Chondrocyte (in vitro differentiated cells): ENCODE measurements around the gene MAP2K3. TPM values are rescaled to one million over a fixed set of nuclear protein-coding genes. Genes with fewer than 3 reads are reported as not detected.

ENCODE experiments used
- DNase-seq: peaks from one replicate; pipeline ENCODE4 v3.0.0; 2021; ENCODE audit warnings: mixed read lengths, low spot score
- H3K27ac Mint-ChIP-seq: one replicate; pipeline ENCODE4 v1.8.0; 2021; ENCODE audit warnings: mild to moderate bottlenecking, moderate library complexity, mixed read lengths; ENCODE audit not compliant: unreplicated experiment
- H3K27me3 Mint-ChIP-seq: 2 replicates; pipeline ENCODE4 v1.8.0; 2021; ENCODE audit warnings: low read depth, mixed read lengths
- H3K36me3 Mint-ChIP-seq: 2 replicates; pipeline ENCODE4 v1.8.0; 2021; ENCODE audit warnings: low read depth, mixed read lengths
- H3K4me1 Mint-ChIP-seq: 2 replicates; pipeline ENCODE4 v1.8.0; 2021; ENCODE audit warnings: low read depth, mild to moderate bottlenecking, mixed read lengths
- H3K4me3 Mint-ChIP-seq: one replicate; pipeline ENCODE4 v1.8.0; 2021; ENCODE audit warnings: mild to moderate bottlenecking, moderate library complexity, mixed read lengths; ENCODE audit not compliant: unreplicated experiment
- H3K9me3 Mint-ChIP-seq: 2 replicates; pipeline ENCODE4 v1.8.0; 2021; ENCODE audit warnings: low read depth, mixed read lengths
- total RNA-seq: library from RNA; stranded (reverse); gene quantifications from 3 replicates; pipeline ENCODE4 v1.2.1, GENCODE V29; 2021
- TF ChIP-seq, protein P1 (sequence below): fragments of 200-600 bp; sonication (generic); IDR thresholded peaks from 2 replicates; pipeline ENCODE4 v1.5.0; 2021; ENCODE audit warnings: antibody characterized with exemption, mild to moderate bottlenecking, moderate library complexity

Gene MAP2K3
- total RNA-seq, 1 donor from 2014 or later: 35.9 TPM

DNA sequence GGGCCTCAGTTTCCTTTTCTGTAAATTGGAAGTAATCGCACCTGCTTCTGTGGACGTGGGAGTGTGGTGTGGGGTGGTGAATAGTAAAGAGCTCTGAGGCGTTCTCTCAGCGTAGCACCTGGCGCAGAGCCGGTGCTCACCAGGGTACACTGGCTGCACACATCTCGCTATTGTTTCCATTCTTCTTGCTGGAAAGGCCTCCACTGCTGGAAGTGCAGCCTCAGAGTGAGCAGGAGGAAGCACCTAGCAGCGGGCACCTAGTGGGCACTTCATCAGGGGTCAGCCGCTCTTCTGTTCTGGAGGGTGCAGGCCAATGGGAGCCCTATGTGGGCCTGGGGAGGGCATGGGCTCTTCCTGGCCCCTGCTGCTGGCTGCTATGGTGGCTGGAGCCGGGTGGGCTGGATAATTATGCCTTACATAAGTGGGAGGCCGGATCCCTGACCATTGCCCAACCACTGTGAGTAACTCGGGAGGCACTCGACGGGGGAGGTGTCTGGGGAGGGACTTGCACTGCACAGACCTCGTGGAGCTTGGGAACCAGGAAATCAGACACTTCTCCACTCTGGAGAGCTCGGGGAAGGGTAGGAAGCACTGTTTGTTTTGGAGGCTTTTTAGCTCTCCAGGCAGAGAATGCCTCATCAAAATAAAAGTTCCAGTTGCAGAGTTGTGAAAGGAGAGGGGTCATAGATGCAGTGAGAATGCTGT is 1.7 kb downstream of the MAP2K3 start:
- peak overlapping the region; percentile 88 for H3K4me3 Mint-ChIP-seq
- no peaks in the 10 kb centered on the region for H3K27me3 Mint-ChIP-seq
- H3K27ac Mint-ChIP-seq: peak overlapping the region; percentile 94
- no peak for DNase-seq
- TF ChIP-seq, protein P1, sequence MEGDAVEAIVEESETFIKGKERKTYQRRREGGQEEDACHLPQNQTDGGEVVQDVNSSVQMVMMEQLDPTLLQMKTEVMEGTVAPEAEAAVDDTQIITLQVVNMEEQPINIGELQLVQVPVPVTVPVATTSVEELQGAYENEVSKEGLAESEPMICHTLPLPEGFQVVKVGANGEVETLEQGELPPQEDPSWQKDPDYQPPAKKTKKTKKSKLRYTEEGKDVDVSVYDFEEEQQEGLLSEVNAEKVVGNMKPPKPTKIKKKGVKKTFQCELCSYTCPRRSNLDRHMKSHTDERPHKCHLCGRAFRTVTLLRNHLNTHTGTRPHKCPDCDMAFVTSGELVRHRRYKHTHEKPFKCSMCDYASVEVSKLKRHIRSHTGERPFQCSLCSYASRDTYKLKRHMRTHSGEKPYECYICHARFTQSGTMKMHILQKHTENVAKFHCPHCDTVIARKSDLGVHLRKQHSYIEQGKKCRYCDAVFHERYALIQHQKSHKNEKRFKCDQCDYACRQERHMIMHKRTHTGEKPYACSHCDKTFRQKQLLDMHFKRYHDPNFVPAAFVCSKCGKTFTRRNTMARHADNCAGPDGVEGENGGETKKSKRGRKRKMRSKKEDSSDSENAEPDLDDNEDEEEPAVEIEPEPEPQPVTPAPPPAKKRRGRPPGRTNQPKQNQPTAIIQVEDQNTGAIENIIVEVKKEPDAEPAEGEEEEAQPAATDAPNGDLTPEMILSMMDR: peak; percentile 35
- peaks cover 60% of the 10 kb centered on the region for H3K4me1 Mint-ChIP-seq
- H3K9me3 Mint-ChIP-seq: no peaks in the 10 kb centered on the region
- H3K36me3 Mint-ChIP-seq: no peaks in the 10 kb centered on the region

DNA sequence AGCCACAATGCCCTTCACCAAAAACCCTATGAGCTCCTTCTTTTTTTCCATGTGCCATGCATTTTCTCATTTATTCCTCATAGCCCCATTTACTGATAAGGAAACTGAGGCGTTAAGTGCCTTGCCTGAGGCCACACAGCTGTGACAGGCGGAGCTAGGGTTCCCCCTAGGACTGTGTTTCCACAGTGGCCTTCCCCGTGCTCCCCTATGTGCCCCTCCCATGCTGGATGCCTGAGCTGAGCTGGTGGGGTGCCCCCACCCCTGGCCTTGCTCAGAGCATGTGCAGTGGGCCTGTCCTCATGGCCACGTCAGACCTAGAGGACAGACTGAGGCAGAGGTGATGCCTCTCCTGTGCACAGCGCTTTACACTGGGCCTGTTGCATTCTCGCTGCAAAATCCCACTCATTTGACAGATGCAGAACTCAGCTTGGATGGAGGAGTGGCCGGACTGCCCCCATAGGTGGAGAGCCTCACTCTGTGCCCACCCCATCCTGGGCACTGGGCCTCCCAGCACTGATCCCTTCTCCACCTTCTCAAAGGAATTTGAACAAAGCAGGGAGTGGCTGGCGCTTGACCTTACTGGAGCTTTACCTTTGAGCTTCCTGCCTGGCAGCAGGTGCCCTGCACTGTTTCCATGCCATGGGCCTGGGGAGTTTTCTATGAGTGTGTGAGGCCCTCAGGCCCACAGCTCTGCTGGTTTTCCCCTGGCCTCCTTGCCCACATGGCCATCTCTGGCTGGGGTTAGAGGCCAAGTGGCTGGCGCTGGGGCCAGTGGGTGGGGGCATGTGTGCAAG is 2.6 kb downstream of the MAP2K3 start:
- Mint-ChIP-seq H3K36me3 (no peaks in the 10 kb centered on the region), H3K27ac (peak overlapping the region; percentile 94), H3K4me1 (peaks cover 53% of the 10 kb centered on the region)

DNA sequence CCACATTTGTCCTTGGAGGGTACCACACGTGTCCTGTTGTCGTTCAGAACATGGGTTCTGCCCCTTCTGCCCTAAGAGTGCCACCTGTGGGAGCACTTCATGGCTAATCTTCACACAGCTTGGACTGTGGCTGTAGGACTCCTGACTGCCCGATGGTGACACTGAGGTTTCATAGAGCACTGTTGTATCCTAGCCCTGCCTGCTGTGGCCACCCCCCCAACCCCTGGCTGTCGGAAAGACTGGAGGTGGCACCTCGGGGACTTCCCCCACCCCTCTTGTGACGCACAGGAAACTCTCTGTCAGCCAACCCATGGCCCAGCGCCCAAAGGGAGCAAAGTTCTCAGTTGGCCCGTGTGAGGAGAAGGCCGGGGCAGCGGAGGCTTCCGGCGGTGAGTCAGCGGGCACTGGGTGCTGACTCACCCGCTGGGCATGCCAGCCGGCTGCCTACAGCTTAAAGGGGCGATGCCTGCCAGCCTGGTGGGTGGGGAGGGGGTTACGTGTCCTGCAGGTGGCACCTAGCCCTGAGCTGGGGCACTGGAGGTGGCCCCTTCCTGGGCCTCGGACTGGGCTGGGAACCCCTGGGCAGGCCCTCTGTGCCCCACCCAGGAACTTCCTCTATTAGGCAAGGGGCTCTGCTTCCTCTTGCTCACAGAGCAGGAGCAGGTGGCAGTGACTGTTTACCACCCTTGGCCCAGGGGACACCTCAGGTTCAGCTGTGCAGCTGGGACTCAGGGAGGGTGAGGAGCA is 3.4 kb downstream of the MAP2K3 start:
- Mint-ChIP-seq H3K36me3 (peaks cover 1% of the 10 kb centered on the region), H3K27me3 (no peaks in the 10 kb centered on the region), H3K4me1 (peaks cover 45% of the 10 kb centered on the region), H3K27ac (peak overlapping the region; percentile 94), H3K4me3 (peak overlapping the region; percentile 88), H3K9me3 (peaks cover 2% of the 10 kb centered on the region)
- no peak for DNase-seq
- TF ChIP-seq, protein P1: peak; percentile 21

More for the DNA sequence above, 2.6 kb downstream of the MAP2K3 start:
- Mint-ChIP-seq H3K4me3 (peak overlapping the region; percentile 88), H3K27me3 (no peaks in the 10 kb centered on the region), H3K9me3 (no peaks in the 10 kb centered on the region)
- no peak for DNase-seq
- TF ChIP-seq, protein P1: no peak

DNA sequence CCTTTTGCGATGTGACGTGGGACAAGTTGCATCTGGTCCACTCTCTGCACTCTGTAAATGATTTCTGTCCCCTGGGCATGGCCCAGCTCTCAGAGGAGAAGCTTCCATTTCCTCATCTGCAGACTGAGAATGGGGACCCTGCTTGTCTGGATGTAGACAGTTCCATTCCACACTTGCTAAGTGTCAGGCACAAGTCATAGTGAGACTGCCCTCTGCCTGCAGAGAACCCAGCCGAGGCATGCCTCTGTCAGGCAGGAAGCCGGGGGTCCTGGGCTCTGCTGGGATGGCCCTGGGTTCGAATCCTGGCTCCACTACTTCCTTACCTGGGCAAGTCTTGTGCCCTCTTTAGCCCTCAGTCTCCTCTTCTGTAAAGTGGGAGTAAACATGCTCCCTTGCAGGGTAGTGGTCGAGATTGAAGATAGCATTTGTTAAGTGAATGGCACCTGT is 4.1 kb downstream of the MAP2K3 start:
- H3K27ac Mint-ChIP-seq: peak overlapping the region; percentile 94
- H3K36me3 Mint-ChIP-seq: peaks cover 1% of the 10 kb centered on the region
- TF ChIP-seq, protein P1: peak; percentile 45
- peaks cover 2% of the 10 kb centered on the region for H3K9me3 Mint-ChIP-seq
- DNase-seq: no peak
- no peaks in the 10 kb centered on the region for H3K27me3 Mint-ChIP-seq
- H3K4me3 Mint-ChIP-seq: peak overlapping the region; percentile 88
- H3K4me1 Mint-ChIP-seq: peaks cover 41% of the 10 kb centered on the region
